GM19099 (cell line): ENCODE data around the gene GMNN.

Experiments used
- POLR2A ChIP-seq: IDR thresholded peaks from 3 replicates; pipeline ENCODE4 v1.6.1; 2011; ENCODE audit warnings: low read depth; ENCODE audit not compliant: insufficient read length; ENCODE audit errors: extremely low read depth

GMNN gene

GRCh38 chr6:24797596-24798216, 23.0 kb downstream of the GMNN start:
- no peak for TF ChIP-seq POLR2A

- no peak for TF ChIP-seq POLR2A
Observed at GRCh38 chr6:24798740-24799540, 24.2 kb downstream of the GMNN start, which contains the start of gene ARMH2. Gene ARMH2, minus strand, starts transcription at chr6:24798917. Its CDS starts 60 bp downstream, at chr6:24798857.

DNA sequence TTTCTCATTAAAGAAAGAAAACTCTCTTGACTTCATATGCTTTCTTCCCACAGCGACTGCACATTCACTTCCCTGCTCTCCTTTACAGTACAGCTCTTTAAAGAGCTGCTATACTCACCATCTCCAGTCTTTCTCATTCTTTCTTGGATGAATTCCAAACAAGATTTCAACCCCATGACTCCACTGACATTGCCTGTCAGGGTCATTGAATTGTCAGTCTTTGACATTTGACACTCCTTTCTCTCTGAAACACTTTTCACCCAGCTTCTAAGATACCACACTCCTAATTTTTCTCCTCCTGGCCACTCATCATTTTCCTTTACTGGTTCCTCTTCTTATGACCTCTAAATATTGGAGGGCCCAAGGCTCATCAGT, 24.8 kb downstream of the GMNN start:
- TF ChIP-seq POLR2A: no peak

GRCh38 chr6:24802271-24803059, 27.7 kb downstream of the GMNN start:
- TF ChIP-seq POLR2A: no peak

- no peak for TF ChIP-seq POLR2A
Observed at GRCh38 chr6:24807584-24807983, 32.8 kb downstream of the GMNN start.

GRCh38 chr6:24809728-24810127, 35.0 kb downstream of the GMNN start:
- no peak for TF ChIP-seq POLR2A

DNA sequence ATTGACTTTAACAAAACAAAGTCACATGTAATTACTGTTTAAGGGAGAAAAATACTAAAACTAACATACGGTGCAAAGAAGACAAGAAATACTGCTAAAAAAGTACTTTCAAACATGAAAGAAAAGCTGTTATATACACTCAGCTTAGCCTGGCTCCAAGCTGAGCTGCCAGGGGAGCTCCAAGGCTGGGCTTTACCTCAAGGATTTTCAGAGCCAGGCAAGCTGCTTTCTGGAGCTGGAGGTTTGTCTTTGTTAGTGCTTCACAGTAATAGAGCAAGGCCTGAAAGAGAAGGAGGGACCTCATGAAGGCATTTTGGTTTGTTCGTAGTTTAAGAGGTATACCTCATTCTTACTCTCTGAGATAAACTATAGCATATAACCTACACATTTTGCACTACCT, 43.6 kb downstream of the GMNN start:
- TF ChIP-seq POLR2A: no peak

DNA sequence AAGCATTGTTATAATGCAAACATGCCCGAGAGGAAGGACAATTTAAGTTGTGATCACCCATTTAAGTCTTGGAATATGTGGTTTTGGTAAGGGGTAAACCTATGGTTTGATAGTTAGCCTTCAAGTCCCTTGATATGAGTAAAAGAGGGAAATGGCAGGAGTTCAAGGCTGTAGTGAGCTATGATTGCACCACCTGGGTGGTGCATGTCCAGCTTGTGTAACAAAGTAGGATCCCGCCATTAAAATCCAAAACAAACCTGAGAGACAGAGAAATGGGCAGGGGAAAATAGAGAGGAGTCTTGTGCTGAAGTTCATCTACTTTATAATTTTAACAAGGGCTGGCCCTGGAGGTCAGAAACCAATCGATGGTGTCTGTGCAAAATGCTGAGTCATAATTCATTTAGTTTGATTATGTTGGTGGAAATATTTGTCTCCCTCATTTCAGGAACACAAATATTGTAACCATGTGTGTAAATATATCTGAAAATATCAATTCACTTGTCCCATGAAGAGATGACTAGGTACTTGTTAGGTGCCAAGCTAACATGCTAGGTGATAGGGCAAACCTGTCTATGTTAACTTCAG, 47.2 kb downstream of the GMNN start:
- TF ChIP-seq POLR2A: no peak

DNA sequence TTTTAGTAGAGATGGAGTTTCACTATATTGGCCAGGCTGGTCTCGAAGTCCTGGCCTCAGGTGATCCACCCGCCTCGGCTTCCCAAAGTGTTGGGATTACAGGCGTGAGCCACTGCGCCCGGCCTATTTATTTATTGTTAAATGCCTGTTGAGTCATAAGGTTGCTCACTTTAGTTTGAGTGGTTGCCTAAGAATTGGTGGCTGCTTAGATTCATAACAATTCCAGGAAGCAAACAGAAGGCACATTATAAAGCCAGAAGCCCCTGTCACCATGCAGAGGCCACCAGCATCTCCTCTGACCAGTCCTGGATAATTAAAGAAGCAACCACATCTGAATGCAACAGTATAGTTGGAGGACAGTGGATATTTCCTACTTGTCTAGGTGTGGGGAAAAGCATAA, 48.0 kb downstream of the GMNN start:
- TF ChIP-seq POLR2A: no peak

- no peak for TF ChIP-seq POLR2A
Observed at GRCh38 chr6:24823185-24823584, 48.4 kb downstream of the GMNN start.

- TF ChIP-seq POLR2A: no peak
Observed at GRCh38 chr6:24824142-24824938, 49.6 kb downstream of the GMNN start.

GRCh38 chr6:24825130-24825630, 50.4 kb downstream of the GMNN start:
- TF ChIP-seq POLR2A: no peak

GRCh38 chr6:24827162-24827561, 52.4 kb downstream of the GMNN start:
- TF ChIP-seq POLR2A: no peak

DNA sequence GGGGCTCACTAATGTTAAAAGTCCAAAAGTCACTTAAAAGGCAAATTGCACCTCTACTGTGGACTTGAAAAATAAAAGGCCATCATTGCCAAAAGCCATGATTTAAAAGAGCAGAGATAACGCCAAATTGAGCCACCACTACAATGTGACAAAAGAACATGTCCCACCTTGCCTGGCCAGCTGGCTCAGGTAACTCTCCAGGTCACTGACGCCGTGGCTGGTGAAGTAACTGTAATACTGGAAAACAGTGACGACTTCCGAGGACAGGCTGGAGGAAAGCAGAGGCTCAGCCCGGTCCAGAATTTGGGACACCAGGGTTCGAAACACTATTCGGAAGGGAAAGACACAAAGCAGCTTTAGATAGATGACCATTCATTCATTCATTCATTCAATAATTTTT, 53.2 kb downstream of the GMNN start:
- TF ChIP-seq POLR2A: no peak

DNA sequence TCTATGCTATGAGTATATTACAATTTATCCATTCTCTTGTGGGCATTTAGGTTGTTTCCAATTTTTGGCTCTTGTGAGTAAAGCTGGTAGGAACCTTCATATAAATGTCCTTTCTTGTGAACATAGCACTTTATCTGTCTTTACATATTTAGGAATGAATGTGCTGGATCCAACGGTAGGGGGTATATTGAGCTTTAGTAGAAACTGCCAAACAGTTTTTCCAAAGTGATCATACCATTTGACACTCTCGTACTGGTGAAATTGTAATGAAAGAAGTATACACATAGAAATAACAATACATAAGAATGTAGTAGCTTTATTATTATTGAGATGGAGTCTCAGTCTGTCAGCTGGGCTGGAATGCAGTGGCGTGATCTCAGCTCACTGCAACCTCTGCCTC, 54.9 kb downstream of the GMNN start:
- no peak for TF ChIP-seq POLR2A
